ENCODE results near the gene PCDHA8.

DNA sequence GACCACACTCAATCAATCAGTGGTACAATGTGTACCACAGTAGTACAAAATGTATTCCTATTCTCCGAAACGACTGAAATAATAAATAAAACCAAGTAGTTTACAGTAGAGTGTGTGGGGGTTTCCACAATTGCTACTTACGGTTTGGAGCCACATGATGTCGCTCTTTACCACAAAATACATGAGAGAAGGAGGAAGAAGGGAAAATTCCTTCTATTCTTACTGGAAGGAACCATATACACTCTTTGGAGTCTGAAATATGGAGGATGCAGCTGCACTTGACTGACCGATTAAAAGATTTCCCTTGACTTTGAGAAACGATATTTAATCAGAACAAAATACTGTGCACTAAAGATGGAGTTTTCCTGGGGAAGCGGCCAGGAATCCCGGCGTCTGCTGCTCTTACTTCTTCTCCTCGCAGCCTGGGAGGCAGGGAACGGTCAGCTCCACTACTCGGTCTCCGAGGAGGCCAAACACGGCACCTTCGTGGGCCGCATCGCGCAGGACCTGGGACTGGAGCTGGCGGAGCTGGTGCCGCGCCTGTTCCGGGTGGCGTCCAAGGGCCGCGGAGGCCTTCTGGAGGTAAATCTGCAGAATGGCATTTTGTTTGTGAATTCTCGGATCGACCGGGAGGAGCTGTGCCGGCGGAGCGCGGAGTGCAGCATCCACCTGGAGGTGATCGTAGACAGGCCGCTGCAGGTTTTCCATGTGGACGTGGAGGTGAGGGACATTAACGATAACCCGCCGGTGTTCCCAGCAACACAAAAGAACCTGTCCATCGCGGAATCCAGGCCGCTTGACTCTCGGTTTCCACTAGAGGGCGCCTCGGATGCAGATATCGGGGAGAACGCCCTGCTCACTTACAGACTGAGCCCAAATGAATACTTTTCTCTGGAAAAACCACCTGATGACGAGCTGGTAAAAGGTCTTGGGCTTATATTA is 33.9 kb upstream of the PCDHA8 start, which contains the start of gene PCDHA4:
- TF ChIP-seq PRPF4 (IDR thresholded peaks at IDR 0.05; ENCODE audit: insufficient read depth, low read depth, low read length, poor library complexity, severe bottlenecking) (no peak), POLR2A (conservative IDR thresholded peaks at IDR 0.05) (no peak), FOXM1 (IDR thresholded peaks at IDR 0.05; ENCODE audit: low read depth) (no peak), FOXM1 (CRISPR knock-in tag; IDR thresholded peaks at IDR 0.05; ENCODE audit: low read depth) (no peak), PCBP1 (IDR thresholded peaks at IDR 0.05; ENCODE audit: low read depth, low read length, poor library complexity, severe bottlenecking) (no peak), HNRNPL (IDR thresholded peaks at IDR 0.05; ENCODE audit: low read depth, low read length) (no peak), IRF2 (CRISPR knock-in tag; IDR thresholded peaks at IDR 0.05) (no peak), RBM39 (optimal IDR thresholded peaks at IDR 0.05; ENCODE audit: low read depth, low read length) (no peak), KDM4B (IDR thresholded peaks at IDR 0.05; ENCODE audit: borderline replicate concordance in 2 of 2, low read depth in 1 of 2) (no peak), SAFB2 (IDR thresholded peaks at IDR 0.05; ENCODE audit: borderline replicate concordance, low read depth, low read length, severe bottlenecking) (no peak), CAMTA2 (CRISPR knock-in tag; conservative IDR thresholded peaks at IDR 0.05) (no peak), ZNF766 (CRISPR knock-in tag; conservative IDR thresholded peaks at IDR 0.05) (no peak)
- TF ChIP-seq, protein P1, sequence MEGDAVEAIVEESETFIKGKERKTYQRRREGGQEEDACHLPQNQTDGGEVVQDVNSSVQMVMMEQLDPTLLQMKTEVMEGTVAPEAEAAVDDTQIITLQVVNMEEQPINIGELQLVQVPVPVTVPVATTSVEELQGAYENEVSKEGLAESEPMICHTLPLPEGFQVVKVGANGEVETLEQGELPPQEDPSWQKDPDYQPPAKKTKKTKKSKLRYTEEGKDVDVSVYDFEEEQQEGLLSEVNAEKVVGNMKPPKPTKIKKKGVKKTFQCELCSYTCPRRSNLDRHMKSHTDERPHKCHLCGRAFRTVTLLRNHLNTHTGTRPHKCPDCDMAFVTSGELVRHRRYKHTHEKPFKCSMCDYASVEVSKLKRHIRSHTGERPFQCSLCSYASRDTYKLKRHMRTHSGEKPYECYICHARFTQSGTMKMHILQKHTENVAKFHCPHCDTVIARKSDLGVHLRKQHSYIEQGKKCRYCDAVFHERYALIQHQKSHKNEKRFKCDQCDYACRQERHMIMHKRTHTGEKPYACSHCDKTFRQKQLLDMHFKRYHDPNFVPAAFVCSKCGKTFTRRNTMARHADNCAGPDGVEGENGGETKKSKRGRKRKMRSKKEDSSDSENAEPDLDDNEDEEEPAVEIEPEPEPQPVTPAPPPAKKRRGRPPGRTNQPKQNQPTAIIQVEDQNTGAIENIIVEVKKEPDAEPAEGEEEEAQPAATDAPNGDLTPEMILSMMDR (IDR thresholded peaks at IDR 0.05 in 2 of 3, conservative IDR thresholded peaks at IDR 0.05 in 1 of 3; ENCODE audit: insufficient read depth in 2 of 3, low read depth in 1 of 3, low read length in 3 of 3): peak; percentile 38 to 58 (median 56)
- TF ChIP-seq, protein P2, sequence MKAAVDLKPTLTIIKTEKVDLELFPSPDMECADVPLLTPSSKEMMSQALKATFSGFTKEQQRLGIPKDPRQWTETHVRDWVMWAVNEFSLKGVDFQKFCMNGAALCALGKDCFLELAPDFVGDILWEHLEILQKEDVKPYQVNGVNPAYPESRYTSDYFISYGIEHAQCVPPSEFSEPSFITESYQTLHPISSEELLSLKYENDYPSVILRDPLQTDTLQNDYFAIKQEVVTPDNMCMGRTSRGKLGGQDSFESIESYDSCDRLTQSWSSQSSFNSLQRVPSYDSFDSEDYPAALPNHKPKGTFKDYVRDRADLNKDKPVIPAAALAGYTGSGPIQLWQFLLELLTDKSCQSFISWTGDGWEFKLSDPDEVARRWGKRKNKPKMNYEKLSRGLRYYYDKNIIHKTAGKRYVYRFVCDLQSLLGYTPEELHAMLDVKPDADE (conservative IDR thresholded peaks at IDR 0.05; ENCODE audit: control insufficient read depth, low read depth, low read length): no peak
- TF ChIP-seq, protein P3, sequence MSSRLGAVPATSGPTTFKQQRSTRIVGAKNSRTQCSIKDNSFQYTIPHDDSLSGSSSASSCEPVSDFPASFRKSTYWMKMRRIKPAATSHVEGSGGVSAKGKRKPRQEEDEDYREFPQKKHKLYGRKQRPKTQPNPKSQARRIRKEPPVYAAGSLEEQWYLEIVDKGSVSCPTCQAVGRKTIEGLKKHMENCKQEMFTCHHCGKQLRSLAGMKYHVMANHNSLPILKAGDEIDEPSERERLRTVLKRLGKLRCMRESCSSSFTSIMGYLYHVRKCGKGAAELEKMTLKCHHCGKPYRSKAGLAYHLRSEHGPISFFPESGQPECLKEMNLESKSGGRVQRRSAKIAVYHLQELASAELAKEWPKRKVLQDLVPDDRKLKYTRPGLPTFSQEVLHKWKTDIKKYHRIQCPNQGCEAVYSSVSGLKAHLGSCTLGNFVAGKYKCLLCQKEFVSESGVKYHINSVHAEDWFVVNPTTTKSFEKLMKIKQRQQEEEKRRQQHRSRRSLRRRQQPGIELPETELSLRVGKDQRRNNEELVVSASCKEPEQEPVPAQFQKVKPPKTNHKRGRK (tag; IDR thresholded peaks at IDR 0.05): no peak
